Caco-2 (cell line): ENCODE data around the gene AGAP1. TPM values are rescaled to one million over a fixed set of nuclear protein-coding genes. Genes with fewer than 3 reads are reported as not detected.

ENCODE experiments used
- BruUV-seq: library from RNA; stranded (reverse); fragments of 400-500 nt; replicated peaks from 2 replicates; lab custom pipeline; 2021; lab: Mats Ljungman, UMichigan
- CTCF ChIA-PET: fragments of 300-600 bp; sonication (Branson Sonifier 250); formaldehyde crosslinking; loops from one replicate; lab custom pipeline; 2022; ENCODE audit warnings: antibody characterized with exemption; lab: Charles Lee
- POLR2A ChIA-PET: fragments of 300-600 bp; sonication (Branson Sonifier 250); formaldehyde crosslinking; loops from one replicate; lab custom pipeline; 2022; ENCODE audit warnings: antibody characterized with exemption; lab: Charles Lee
- DNase-seq, 2 experiments: peaks; one replicate each; pipeline versions ENCODE4 v3.0.0 to v3.0.0-alpha.2; 2020 to 2022
- H3K27me3 ChIP-seq: replicated peaks from 2 replicates; pipeline ENCODE4 v1.6.0; 2011; ENCODE audit warnings: low read length; ENCODE audit not compliant: control insufficient read depth, insufficient read depth
- H3K36me3 ChIP-seq: 2 replicates; pipeline ENCODE4 v1.5.1; 2011; ENCODE audit warnings: low read length; ENCODE audit not compliant: control insufficient read depth, insufficient read depth
- H3K4me1 ChIP-seq: fragments of 250-450 bp; sonication (Bioruptor Pico); 2 replicates; pipeline ENCODE4 v1.5.1; 2020; ENCODE audit warnings: mild to moderate bottlenecking
- H3K4me3 ChIP-seq: 2 replicates; pipeline ENCODE4 v1.5.1; 2011; ENCODE audit warnings: low read depth, mild to moderate bottlenecking, control low read depth, low read length
- H3K9me3 ChIP-seq: fragments of 250-450 bp; sonication (Bioruptor Pico); 2 replicates; pipeline ENCODE4 v1.5.1; 2020; ENCODE audit warnings: mild to moderate bottlenecking, moderate library complexity
- H3K27ac Mint-ChIP-seq: one replicate; pipeline ENCODE4 v1.8.0; 2022; ENCODE audit warnings: mixed read lengths; ENCODE audit not compliant: unreplicated experiment
- H3K27me3 Mint-ChIP-seq: one replicate; pipeline ENCODE4 v1.8.0; 2022; ENCODE audit warnings: mixed read lengths; ENCODE audit not compliant: insufficient read depth, unreplicated experiment
- H3K36me3 Mint-ChIP-seq: one replicate; pipeline ENCODE4 v1.8.0; 2022; ENCODE audit warnings: mild to moderate bottlenecking, mixed read lengths; ENCODE audit not compliant: insufficient read depth, unreplicated experiment
- H3K4me1 Mint-ChIP-seq: one replicate; pipeline ENCODE4 v1.8.0; 2022; ENCODE audit warnings: low read depth, mixed read lengths; ENCODE audit not compliant: unreplicated experiment
- H3K4me3 Mint-ChIP-seq: one replicate; pipeline ENCODE4 v1.8.0; 2022; ENCODE audit warnings: mild to moderate bottlenecking, moderate library complexity, mixed read lengths; ENCODE audit not compliant: unreplicated experiment
- H3K9me3 Mint-ChIP-seq: one replicate; pipeline ENCODE4 v1.8.0; 2022; ENCODE audit warnings: mixed read lengths; ENCODE audit not compliant: unreplicated experiment
- intact Hi-C: fragments of 100-400 bp; cut with micrococcal nuclease; formaldehyde crosslinking; loops from one replicate; pipeline ENCODE4 v1.10.0; 2022; ENCODE audit not compliant: unreplicated experiment
- total RNA-seq: library from RNA; stranded (reverse); gene quantifications from 2 replicates; pipeline ENCODE4 v1.2.3, GENCODE V29; 2022
- TF ChIP-seq, protein P1 (sequence below), 2 experiments: fragments of 200-600 bp in 1 of 2; IDR thresholded peaks; 1 replicate in 1 of 2; 2 replicates in 1 of 2; pipeline versions ENCODE4 v1.5.1 to v1.8.0; 2011 to 2022; ENCODE audit warnings: antibody characterized with exemption in 1 of 2, control low read depth in 1 of 2, inconsistent platforms in 1 of 2, low read depth in 1 of 2, low read length in 1 of 2, mild to moderate bottlenecking in 1 of 2, moderate library complexity in 1 of 2; ENCODE audit not compliant: insufficient read depth in 1 of 2, severe bottlenecking in 1 of 2, unreplicated experiment in 1 of 2

The AGAP1 gene
- total RNA-seq, 1 experiment from 2014 or later, result 41.7 TPM

DNA sequence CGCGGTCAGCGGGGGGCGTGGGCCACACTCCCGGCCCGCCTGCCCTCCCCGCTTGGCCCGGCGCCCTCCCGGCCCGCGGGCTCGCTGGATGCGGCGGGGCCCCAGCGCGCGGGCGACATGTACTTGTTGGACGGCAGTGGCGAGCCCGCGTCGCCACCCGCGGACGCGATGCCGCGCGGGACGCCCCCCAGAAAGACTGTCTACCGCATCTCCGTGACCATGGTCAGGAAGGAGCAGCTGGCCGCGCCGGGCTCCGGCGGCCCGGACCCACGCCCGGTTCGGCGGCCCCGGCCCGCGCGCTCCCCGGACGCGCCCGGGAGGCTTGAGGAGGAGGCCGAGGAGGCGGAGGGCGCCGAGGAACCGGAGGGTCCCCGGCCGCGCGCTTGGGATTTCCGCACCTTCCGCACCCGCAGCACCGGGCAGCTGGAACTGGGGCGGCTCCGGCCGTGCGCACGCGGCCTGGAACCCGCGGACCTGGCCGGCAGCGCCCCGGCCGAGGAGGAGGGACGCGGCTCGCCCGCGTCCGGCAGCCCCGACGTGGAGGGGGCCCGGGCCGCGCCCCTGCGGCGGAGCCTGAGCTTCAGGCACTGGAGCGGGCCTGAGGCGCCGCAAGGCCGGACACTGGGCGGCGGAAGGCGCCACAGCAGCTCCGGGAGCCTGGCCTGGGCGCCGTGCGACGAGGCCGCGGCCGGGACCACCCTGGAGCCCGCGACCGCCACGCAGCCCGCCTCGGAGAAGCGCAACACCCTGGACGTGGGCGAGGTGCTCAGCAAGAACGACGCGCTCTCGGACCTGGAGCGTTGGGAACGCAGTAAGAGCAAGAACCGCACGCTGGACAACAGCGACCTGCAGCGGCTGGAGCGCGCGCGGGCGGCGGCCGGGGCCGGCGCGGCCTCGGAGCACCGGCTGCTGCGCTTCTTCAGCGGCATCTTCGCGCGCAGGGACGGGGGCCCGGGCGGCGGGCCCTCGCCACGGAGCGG lies 176.4 kb downstream of the AGAP1 start:
- BruUV-seq, result no TSS peak
- H3K27me3 ChIP-seq, result no peaks in the 10 kb centered on the region
- H3K36me3 ChIP-seq, result no peaks in the 10 kb centered on the region
- ChIA-PET CTCF (no interaction called here), POLR2A (no interaction called here)
- Mint-ChIP-seq H3K9me3 (no peaks in the 10 kb centered on the region), H3K36me3 (no peaks in the 10 kb centered on the region), H3K27ac (no peak overlapping the region), H3K4me3 (no peak overlapping the region), H3K4me1 (no peaks in the 10 kb centered on the region), H3K27me3 (no peaks in the 10 kb centered on the region)
- peak overlapping the region; percentile 49 for H3K4me3 ChIP-seq
- TF ChIP-seq, protein P1, sequence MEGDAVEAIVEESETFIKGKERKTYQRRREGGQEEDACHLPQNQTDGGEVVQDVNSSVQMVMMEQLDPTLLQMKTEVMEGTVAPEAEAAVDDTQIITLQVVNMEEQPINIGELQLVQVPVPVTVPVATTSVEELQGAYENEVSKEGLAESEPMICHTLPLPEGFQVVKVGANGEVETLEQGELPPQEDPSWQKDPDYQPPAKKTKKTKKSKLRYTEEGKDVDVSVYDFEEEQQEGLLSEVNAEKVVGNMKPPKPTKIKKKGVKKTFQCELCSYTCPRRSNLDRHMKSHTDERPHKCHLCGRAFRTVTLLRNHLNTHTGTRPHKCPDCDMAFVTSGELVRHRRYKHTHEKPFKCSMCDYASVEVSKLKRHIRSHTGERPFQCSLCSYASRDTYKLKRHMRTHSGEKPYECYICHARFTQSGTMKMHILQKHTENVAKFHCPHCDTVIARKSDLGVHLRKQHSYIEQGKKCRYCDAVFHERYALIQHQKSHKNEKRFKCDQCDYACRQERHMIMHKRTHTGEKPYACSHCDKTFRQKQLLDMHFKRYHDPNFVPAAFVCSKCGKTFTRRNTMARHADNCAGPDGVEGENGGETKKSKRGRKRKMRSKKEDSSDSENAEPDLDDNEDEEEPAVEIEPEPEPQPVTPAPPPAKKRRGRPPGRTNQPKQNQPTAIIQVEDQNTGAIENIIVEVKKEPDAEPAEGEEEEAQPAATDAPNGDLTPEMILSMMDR (IDR thresholded peaks at IDR 0.05; ENCODE audit: insufficient read depth in 1 of 2, low read depth in 1 of 2, low read length in 1 of 2, severe bottlenecking in 1 of 2, unreplicated experiment in 1 of 2), result no peak
- intact Hi-C loops, result no loop called here
- H3K9me3 ChIP-seq, result no peaks in the 10 kb centered on the region
- DNase-seq, result no peak
- H3K4me1 ChIP-seq, result no peaks in the 10 kb centered on the region; the same call in 1 of the 2 replicates

DNA sequence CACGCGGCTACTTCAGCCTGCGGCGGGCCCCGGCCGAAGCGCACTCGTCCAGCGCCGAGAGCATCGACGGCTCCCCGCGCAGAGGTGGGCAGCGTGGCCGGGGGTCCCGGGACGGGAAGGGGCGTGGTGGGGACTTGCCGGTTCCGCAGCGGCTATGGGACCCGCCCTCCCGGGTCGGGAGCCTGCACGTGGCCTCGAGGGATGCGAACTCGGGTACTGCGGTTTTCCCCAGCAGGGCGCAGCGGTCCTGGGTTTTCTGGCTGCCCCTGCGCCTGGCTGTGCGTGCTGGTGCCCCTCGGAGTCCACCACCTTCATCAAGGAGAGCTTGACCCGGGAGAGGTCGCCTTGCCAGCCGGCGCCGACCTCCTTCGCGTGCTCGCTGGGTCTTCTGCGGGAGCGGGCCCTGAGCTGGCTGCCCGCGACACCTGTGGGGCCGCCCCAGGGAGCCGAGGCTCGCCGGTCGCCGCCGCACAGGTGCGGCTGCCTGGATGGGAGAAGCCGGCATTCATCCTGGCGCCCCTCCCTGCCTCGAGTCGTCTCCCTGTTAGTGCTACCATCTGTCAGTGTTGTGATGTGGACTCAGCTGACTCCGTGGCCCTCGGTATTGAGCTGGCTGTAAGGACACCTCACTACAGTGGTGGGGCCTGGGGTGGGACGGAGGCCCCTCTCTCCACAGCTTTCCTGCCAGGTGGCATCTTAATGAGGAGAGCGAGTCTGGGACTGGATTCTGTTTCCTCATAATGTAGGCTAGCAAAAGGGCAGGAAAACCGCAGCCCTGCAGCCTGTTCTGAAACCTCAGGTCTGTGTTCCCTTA lies 177.3 kb downstream of the AGAP1 start:
- peak overlapping the region; percentile 60 for H3K4me3 Mint-ChIP-seq
- no TSS peak for BruUV-seq
- H3K4me1 Mint-ChIP-seq, result peaks cover 3% of the 10 kb centered on the region
- ChIA-PET POLR2A (no interaction called here), CTCF (interaction anchor here (0.5 kb wide), 1 partner anchor 78 kb away, joined by 5 read pairs; no protein-coding TSS in a partner anchor)
- Histone ChIP-seq H3K9me3 (no peaks in the 10 kb centered on the region), H3K36me3 (no peaks in the 10 kb centered on the region), H3K4me1 (peaks cover 6% of the 10 kb centered on the region), H3K4me3 (no peak overlapping the region), H3K27me3 (no peaks in the 10 kb centered on the region)
- H3K36me3 Mint-ChIP-seq, result no peaks in the 10 kb centered on the region
- intact Hi-C loops, result no loop called here
- H3K27me3 Mint-ChIP-seq, result no peaks in the 10 kb centered on the region
- DNase-seq, result no peak
- no peaks in the 10 kb centered on the region for H3K9me3 Mint-ChIP-seq
- TF ChIP-seq, protein P1 (IDR thresholded peaks at IDR 0.05; ENCODE audit: insufficient read depth in 1 of 2, low read depth in 1 of 2, low read length in 1 of 2, severe bottlenecking in 1 of 2, unreplicated experiment in 1 of 2), result no peak
- H3K27ac Mint-ChIP-seq, result no peak overlapping the region

- DNase-seq, result no peak
- Histone ChIP-seq H3K27me3 (no peaks in the 10 kb centered on the region), H3K4me3 (no peak overlapping the region), H3K9me3 (no peaks in the 10 kb centered on the region), H3K36me3 (no peaks in the 10 kb centered on the region), H3K4me1 (peaks cover 20% of the 10 kb centered on the region)
- no peaks in the 10 kb centered on the region for H3K27me3 Mint-ChIP-seq
- POLR2A ChIA-PET, result no interaction called here
- no peaks in the 10 kb centered on the region for H3K9me3 Mint-ChIP-seq
- CTCF ChIA-PET, result interaction anchor here (1.6 kb wide), 1 partner anchor 74 kb away, joined by 3 read pairs; no protein-coding TSS in a partner anchor
- TF ChIP-seq, protein P1 (IDR thresholded peaks at IDR 0.05; ENCODE audit: insufficient read depth in 1 of 2, low read depth in 1 of 2, low read length in 1 of 2, severe bottlenecking in 1 of 2, unreplicated experiment in 1 of 2), result no peak
- intact Hi-C loops, result no loop called here
- no peak overlapping the region for H3K4me3 Mint-ChIP-seq
- H3K36me3 Mint-ChIP-seq, result peaks cover 10% of the 10 kb centered on the region
- H3K27ac Mint-ChIP-seq, result no peak overlapping the region
- H3K4me1 Mint-ChIP-seq, result peaks cover 18% of the 10 kb centered on the region
- no TSS peak for BruUV-seq
Observed at GRCh38 chr2:235672720-235673119, 178.9 kb downstream of the AGAP1 start.
